ENCODE data around the gene ATP8A2. TPM values are rescaled to one million over a fixed set of nuclear protein-coding genes. Genes with fewer than 3 reads are reported as not detected.

Gene ATP8A2
- total RNA-seq, 1 donor from 2014 or later = 0.16 TPM

DNA sequence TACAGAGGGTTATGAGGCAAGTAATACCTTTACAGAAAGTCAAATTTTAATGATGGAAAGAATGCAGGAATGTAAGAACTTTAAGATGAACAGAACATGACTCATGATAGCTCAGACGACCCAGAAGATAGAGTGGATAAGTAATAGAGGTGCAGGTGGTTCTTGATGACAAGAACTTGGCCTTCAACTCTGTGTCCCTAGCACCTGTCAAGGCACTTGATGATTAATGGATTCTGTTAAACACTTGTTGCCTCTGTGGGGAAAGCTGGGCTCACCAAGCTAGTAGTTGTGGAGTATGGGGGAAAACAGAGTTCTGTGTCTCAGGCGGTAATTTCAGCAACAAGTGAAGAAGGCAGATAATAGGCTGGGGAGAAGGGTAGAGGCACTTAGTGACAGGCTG is 306.2 kb downstream of the ATP8A2 start:
- no peaks in the 10 kb centered on the region for H3K4me1 Mint-ChIP-seq (ENCODE audit: low read depth)
- H3K27me3 Mint-ChIP-seq (ENCODE audit: low read depth) = peaks cover 4% of the 10 kb centered on the region
- no peak for DNase-seq (ENCODE audit: low spot score)
- H3K36me3 Mint-ChIP-seq (ENCODE audit: low read depth) = no peaks in the 10 kb centered on the region
- no peak overlapping the region for H3K27ac Mint-ChIP-seq
- intact Hi-C loops (cut with micrococcal nuclease) = no loop called here
- H3K4me3 Mint-ChIP-seq (ENCODE audit: low read depth) = no peak overlapping the region
- no peaks in the 10 kb centered on the region for H3K9me3 Mint-ChIP-seq

- intact Hi-C loops (cut with micrococcal nuclease) = no loop called here
Observed at GRCh38 chr13:25678398-25678797, 306.6 kb downstream of the ATP8A2 start.

DNA sequence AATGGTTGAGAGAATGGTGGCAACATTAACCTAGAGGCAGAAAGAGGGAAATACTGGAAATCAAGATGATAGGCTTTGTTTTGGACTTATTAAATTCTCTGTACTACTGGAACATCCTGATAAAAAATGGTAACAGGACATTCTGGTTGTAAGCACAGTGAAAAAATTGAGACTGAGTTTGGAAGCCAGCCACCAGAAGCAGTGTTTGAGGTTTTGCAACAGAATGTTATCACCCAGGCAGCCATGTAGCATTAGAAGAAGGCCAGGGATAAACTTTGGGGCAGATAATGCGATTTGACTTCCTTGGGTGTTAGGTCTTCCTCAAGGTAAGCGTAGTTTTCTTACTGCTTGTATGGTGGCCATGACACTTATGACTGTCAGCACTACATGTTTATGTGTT is 307.4 kb downstream of the ATP8A2 start:
- no peak overlapping the region for H3K27ac Mint-ChIP-seq
- no peak for DNase-seq (ENCODE audit: low spot score)
- H3K4me1 Mint-ChIP-seq (ENCODE audit: low read depth) = no peaks in the 10 kb centered on the region
- no peaks in the 10 kb centered on the region for H3K9me3 Mint-ChIP-seq
- H3K36me3 Mint-ChIP-seq (ENCODE audit: low read depth) = no peaks in the 10 kb centered on the region
- intact Hi-C loops (cut with micrococcal nuclease) = no loop called here
- peaks cover 4% of the 10 kb centered on the region for H3K27me3 Mint-ChIP-seq (ENCODE audit: low read depth)
- H3K4me3 Mint-ChIP-seq (ENCODE audit: low read depth) = no peak overlapping the region

More at GRCh38 chr13:25678398-25678797, 306.6 kb downstream of the ATP8A2 start:
- peaks cover 4% of the 10 kb centered on the region for H3K27me3 Mint-ChIP-seq (ENCODE audit: low read depth)
- DNase-seq (ENCODE audit: low spot score) = no peak
- no peaks in the 10 kb centered on the region for H3K4me1 Mint-ChIP-seq (ENCODE audit: low read depth)
- no peak overlapping the region for H3K4me3 Mint-ChIP-seq (ENCODE audit: low read depth)
- no peak overlapping the region for H3K27ac Mint-ChIP-seq
- H3K36me3 Mint-ChIP-seq (ENCODE audit: low read depth) = no peaks in the 10 kb centered on the region
- H3K9me3 Mint-ChIP-seq = no peaks in the 10 kb centered on the region

DNA sequence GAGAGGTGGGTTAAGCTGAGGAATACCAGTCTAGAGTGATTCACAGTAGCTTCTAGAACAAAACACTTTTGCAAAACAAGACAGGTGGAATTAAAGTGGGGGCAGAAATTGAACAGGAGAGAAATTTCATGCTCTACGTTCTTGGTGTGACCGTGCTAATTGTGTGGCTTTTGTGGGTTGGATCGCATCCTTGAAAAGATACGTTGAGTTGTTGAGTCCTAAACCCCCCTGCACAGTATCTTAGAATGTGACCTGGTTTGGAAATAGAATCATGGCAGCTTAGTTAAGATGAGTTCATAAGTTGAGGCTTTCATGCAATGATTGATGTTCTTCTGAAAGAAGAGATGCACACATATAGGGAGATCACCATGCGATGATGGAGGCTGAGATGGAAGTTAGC is 308.2 kb downstream of the ATP8A2 start:
- Mint-ChIP-seq H3K4me1 (ENCODE audit: low read depth) (no peaks in the 10 kb centered on the region), H3K4me3 (ENCODE audit: low read depth) (no peak overlapping the region), H3K9me3 (no peaks in the 10 kb centered on the region), H3K27ac (no peak overlapping the region), H3K36me3 (ENCODE audit: low read depth) (no peaks in the 10 kb centered on the region), H3K27me3 (ENCODE audit: low read depth) (peaks cover 4% of the 10 kb centered on the region)
- intact Hi-C loops (cut with micrococcal nuclease) = no loop called here
- no peak for DNase-seq (ENCODE audit: low spot score)

GRCh38 chr13:25682276-25682675 is 310.5 kb downstream of the ATP8A2 start:
- Mint-ChIP-seq H3K4me3 (ENCODE audit: low read depth) (no peak overlapping the region), H3K27me3 (ENCODE audit: low read depth) (peaks cover 3% of the 10 kb centered on the region), H3K27ac (no peak overlapping the region), H3K4me1 (ENCODE audit: low read depth) (no peaks in the 10 kb centered on the region), H3K9me3 (no peaks in the 10 kb centered on the region), H3K36me3 (ENCODE audit: low read depth) (no peaks in the 10 kb centered on the region)
- intact Hi-C loops (cut with micrococcal nuclease) = no loop called here
- DNase-seq (ENCODE audit: low spot score) = no peak

DNA sequence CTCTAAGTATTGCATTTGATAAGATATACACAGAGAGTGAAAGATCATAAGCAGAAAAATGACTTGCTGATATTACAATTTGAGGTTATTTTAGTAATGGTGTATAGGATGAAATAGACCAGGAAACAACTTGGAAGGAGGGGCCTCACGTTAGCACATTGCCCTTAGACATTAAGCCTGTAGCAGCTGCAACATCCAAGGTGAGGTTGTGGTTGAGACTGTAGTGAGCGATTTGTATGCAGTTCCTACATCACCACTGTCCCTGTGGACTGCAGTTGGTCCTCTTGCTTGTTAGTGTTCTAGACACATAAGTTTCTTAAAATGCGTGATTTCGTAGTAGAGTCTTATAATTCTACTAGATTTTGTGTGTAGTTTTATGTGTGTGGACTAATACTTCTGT is 311.3 kb downstream of the ATP8A2 start:
- H3K36me3 Mint-ChIP-seq (ENCODE audit: low read depth) = no peaks in the 10 kb centered on the region
- no peak for DNase-seq (ENCODE audit: low spot score)
- no peaks in the 10 kb centered on the region for H3K4me1 Mint-ChIP-seq (ENCODE audit: low read depth)
- no peaks in the 10 kb centered on the region for H3K27me3 Mint-ChIP-seq (ENCODE audit: low read depth)
- H3K4me3 Mint-ChIP-seq (ENCODE audit: low read depth) = no peak overlapping the region
- no peak overlapping the region for H3K27ac Mint-ChIP-seq
- intact Hi-C loops (cut with micrococcal nuclease) = no loop called here
- H3K9me3 Mint-ChIP-seq = no peaks in the 10 kb centered on the region

- Mint-ChIP-seq H3K27ac (no peak overlapping the region), H3K4me3 (ENCODE audit: low read depth) (no peak overlapping the region), H3K4me1 (ENCODE audit: low read depth) (no peaks in the 10 kb centered on the region), H3K36me3 (ENCODE audit: low read depth) (no peaks in the 10 kb centered on the region), H3K9me3 (no peaks in the 10 kb centered on the region), H3K27me3 (ENCODE audit: low read depth) (no peaks in the 10 kb centered on the region)
- DNase-seq (ENCODE audit: low spot score) = no peak
- intact Hi-C loops (cut with micrococcal nuclease) = no loop called here
Observed at GRCh38 chr13:25683662-25684370, 312.0 kb downstream of the ATP8A2 start.

GRCh38 chr13:25684491-25684890 is 312.7 kb downstream of the ATP8A2 start:
- no peaks in the 10 kb centered on the region for H3K27me3 Mint-ChIP-seq (ENCODE audit: low read depth)
- no peaks in the 10 kb centered on the region for H3K9me3 Mint-ChIP-seq
- no peaks in the 10 kb centered on the region for H3K36me3 Mint-ChIP-seq (ENCODE audit: low read depth)
- no peak overlapping the region for H3K27ac Mint-ChIP-seq
- H3K4me3 Mint-ChIP-seq (ENCODE audit: low read depth) = no peak overlapping the region
- no peak for DNase-seq (ENCODE audit: low spot score)
- no peaks in the 10 kb centered on the region for H3K4me1 Mint-ChIP-seq (ENCODE audit: low read depth)
- intact Hi-C loops (cut with micrococcal nuclease) = no loop called here

- no peak for DNase-seq (ENCODE audit: low spot score)
- peaks cover 3% of the 10 kb centered on the region for H3K27me3 Mint-ChIP-seq (ENCODE audit: low read depth)
- H3K27ac Mint-ChIP-seq = no peak overlapping the region
- intact Hi-C loops (cut with micrococcal nuclease) = no loop called here
- no peak overlapping the region for H3K4me3 Mint-ChIP-seq (ENCODE audit: low read depth)
- no peaks in the 10 kb centered on the region for H3K4me1 Mint-ChIP-seq (ENCODE audit: low read depth)
- H3K9me3 Mint-ChIP-seq = no peaks in the 10 kb centered on the region
- no peaks in the 10 kb centered on the region for H3K36me3 Mint-ChIP-seq (ENCODE audit: low read depth)
Observed at GRCh38 chr13:25686831-25687470, 315.2 kb downstream of the ATP8A2 start.

GRCh38 chr13:25687471-25688225 is 315.9 kb downstream of the ATP8A2 start:
- H3K27ac Mint-ChIP-seq = no peak overlapping the region
- H3K9me3 Mint-ChIP-seq = no peaks in the 10 kb centered on the region
- no peaks in the 10 kb centered on the region for H3K4me1 Mint-ChIP-seq (ENCODE audit: low read depth)
- H3K36me3 Mint-ChIP-seq (ENCODE audit: low read depth) = no peaks in the 10 kb centered on the region
- intact Hi-C loops (cut with micrococcal nuclease) = no loop called here
- H3K4me3 Mint-ChIP-seq (ENCODE audit: low read depth) = no peak overlapping the region
- peaks cover 3% of the 10 kb centered on the region for H3K27me3 Mint-ChIP-seq (ENCODE audit: low read depth)
- no peak for DNase-seq (ENCODE audit: low spot score)

DNA sequence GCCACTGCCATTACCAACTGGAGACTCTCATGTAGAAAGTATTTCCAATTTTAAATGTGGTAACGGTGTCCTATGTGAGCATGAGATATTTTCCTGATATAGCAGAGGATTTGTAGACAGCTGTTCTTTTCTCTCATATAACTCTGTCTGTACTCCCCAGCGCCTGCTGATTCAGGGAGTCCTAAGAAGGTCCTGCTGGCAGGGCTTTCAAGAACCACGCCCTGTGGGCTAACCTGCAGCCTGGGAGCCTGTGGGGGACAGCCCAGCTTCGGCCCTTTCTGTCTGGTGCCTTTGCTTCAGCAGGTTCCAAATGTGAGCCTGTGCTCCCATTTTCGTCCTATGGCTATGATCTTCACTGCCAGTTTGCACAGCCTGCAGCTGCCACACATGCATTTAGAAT is 316.8 kb downstream of the ATP8A2 start:
- H3K27ac Mint-ChIP-seq = no peak overlapping the region
- no peak for DNase-seq (ENCODE audit: low spot score)
- no peaks in the 10 kb centered on the region for H3K9me3 Mint-ChIP-seq
- no peaks in the 10 kb centered on the region for H3K4me1 Mint-ChIP-seq (ENCODE audit: low read depth)
- no peaks in the 10 kb centered on the region for H3K36me3 Mint-ChIP-seq (ENCODE audit: low read depth)
- intact Hi-C loops (cut with micrococcal nuclease) = no loop called here
- H3K4me3 Mint-ChIP-seq (ENCODE audit: low read depth) = no peak overlapping the region
- peaks cover 6% of the 10 kb centered on the region for H3K27me3 Mint-ChIP-seq (ENCODE audit: low read depth)

DNA sequence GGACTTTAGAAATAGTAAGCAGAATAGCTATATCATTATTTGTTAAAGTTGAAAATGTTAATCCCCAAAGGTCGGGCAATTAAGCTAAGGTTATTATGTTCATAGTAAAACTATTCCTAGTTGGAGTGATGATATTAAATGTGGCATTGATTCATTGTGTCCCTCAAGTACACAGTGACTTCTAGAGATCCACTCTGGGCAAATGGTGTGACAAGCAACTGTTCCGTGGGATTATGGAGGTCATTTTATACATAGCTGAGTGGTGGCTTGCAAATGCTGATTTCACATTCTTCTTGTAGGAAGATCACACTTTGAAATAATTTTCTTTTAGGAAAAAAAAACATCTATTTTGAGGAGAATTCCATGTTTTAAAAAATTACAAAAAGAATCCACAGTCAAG is 317.8 kb downstream of the ATP8A2 start:
- H3K9me3 Mint-ChIP-seq = no peaks in the 10 kb centered on the region
- H3K27ac Mint-ChIP-seq = no peak overlapping the region
- DNase-seq (ENCODE audit: low spot score) = no peak
- intact Hi-C loops (cut with micrococcal nuclease) = no loop called here
- no peaks in the 10 kb centered on the region for H3K36me3 Mint-ChIP-seq (ENCODE audit: low read depth)
- no peaks in the 10 kb centered on the region for H3K4me1 Mint-ChIP-seq (ENCODE audit: low read depth)
- H3K27me3 Mint-ChIP-seq (ENCODE audit: low read depth) = peaks cover 6% of the 10 kb centered on the region
- H3K4me3 Mint-ChIP-seq (ENCODE audit: low read depth) = no peak overlapping the region

- intact Hi-C loops (cut with micrococcal nuclease) = no loop called here
- no peak overlapping the region for H3K4me3 Mint-ChIP-seq (ENCODE audit: low read depth)
- H3K27me3 Mint-ChIP-seq (ENCODE audit: low read depth) = peaks cover 6% of the 10 kb centered on the region
- no peaks in the 10 kb centered on the region for H3K36me3 Mint-ChIP-seq (ENCODE audit: low read depth)
- H3K27ac Mint-ChIP-seq = no peak overlapping the region
- H3K4me1 Mint-ChIP-seq (ENCODE audit: low read depth) = no peaks in the 10 kb centered on the region
- no peaks in the 10 kb centered on the region for H3K9me3 Mint-ChIP-seq
- no peak for DNase-seq (ENCODE audit: low spot score)
Observed at GRCh38 chr13:25690582-25690981, 318.8 kb downstream of the ATP8A2 start.
